Panc1 (cell line): ENCODE measurements around the gene SEMA3D.

ENCODE experiments used
- POLR2AphosphoS5 ChIP-seq: IDR thresholded peaks from 2 replicates; pipeline ENCODE4 v1.6.1; 2012; ENCODE audit warnings: mild to moderate bottlenecking, low read depth, low read length, moderate library complexity
- TF ChIP-seq, protein P1 (sequence below), 2 experiments: IDR thresholded peaks; 2 replicates each; pipeline ENCODE4 v1.6.1; 2011 to 2012; ENCODE audit warnings: low read depth in 2 of 2, control low read depth in 1 of 2, low read length in 1 of 2, mild to moderate bottlenecking in 1 of 2, moderate library complexity in 1 of 2; ENCODE audit not compliant: insufficient read depth in 1 of 2
- TF ChIP-seq, protein P2 (sequence below): fragments of 450-650 bp; IDR thresholded peaks from 2 replicates; pipeline ENCODE4 v1.5.1; 2017; ENCODE audit warnings: mild to moderate bottlenecking

DNA sequence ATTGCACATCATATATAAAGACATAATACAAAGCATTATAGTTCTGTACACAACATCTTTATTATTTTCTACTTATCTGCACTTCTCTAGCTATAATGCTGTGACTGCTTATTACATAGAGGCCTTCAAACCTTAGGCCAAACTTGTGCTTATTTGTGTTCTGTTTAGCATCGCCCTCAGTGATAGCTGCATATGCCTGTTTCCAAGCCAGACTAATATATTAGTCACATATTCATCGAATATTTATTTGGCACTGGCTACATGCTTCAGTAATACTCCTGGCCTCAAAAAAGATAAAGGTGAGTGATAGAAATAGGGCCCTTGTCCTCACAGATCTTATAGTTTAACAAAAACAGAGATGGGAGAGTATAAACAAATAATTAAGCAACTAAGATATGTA, 30.2 kb upstream of the SEMA3D start:
- TF ChIP-seq, protein P1, sequence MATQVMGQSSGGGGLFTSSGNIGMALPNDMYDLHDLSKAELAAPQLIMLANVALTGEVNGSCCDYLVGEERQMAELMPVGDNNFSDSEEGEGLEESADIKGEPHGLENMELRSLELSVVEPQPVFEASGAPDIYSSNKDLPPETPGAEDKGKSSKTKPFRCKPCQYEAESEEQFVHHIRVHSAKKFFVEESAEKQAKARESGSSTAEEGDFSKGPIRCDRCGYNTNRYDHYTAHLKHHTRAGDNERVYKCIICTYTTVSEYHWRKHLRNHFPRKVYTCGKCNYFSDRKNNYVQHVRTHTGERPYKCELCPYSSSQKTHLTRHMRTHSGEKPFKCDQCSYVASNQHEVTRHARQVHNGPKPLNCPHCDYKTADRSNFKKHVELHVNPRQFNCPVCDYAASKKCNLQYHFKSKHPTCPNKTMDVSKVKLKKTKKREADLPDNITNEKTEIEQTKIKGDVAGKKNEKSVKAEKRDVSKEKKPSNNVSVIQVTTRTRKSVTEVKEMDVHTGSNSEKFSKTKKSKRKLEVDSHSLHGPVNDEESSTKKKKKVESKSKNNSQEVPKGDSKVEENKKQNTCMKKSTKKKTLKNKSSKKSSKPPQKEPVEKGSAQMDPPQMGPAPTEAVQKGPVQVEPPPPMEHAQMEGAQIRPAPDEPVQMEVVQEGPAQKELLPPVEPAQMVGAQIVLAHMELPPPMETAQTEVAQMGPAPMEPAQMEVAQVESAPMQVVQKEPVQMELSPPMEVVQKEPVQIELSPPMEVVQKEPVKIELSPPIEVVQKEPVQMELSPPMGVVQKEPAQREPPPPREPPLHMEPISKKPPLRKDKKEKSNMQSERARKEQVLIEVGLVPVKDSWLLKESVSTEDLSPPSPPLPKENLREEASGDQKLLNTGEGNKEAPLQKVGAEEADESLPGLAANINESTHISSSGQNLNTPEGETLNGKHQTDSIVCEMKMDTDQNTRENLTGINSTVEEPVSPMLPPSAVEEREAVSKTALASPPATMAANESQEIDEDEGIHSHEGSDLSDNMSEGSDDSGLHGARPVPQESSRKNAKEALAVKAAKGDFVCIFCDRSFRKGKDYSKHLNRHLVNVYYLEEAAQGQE (IDR thresholded peaks at IDR 0.05; ENCODE audit: insufficient read depth in 1 of 2, low read depth in 2 of 2, low read length in 1 of 2): no peak
- TF ChIP-seq, protein P2, sequence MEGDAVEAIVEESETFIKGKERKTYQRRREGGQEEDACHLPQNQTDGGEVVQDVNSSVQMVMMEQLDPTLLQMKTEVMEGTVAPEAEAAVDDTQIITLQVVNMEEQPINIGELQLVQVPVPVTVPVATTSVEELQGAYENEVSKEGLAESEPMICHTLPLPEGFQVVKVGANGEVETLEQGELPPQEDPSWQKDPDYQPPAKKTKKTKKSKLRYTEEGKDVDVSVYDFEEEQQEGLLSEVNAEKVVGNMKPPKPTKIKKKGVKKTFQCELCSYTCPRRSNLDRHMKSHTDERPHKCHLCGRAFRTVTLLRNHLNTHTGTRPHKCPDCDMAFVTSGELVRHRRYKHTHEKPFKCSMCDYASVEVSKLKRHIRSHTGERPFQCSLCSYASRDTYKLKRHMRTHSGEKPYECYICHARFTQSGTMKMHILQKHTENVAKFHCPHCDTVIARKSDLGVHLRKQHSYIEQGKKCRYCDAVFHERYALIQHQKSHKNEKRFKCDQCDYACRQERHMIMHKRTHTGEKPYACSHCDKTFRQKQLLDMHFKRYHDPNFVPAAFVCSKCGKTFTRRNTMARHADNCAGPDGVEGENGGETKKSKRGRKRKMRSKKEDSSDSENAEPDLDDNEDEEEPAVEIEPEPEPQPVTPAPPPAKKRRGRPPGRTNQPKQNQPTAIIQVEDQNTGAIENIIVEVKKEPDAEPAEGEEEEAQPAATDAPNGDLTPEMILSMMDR: no peak
- TF ChIP-seq POLR2AphosphoS5: no peak
